ENCODE measurements around the gene LIPE. TPM values are rescaled to one million over a fixed set of nuclear protein-coding genes. Genes with fewer than 3 reads are reported as not detected.
"Not testable (repeated sequence)": the region's sequence is repeated elsewhere in the genome, so short reads cannot be mapped to it uniquely, and the experiment has no call there.

Gene LIPE
- polyA plus RNA-seq, 6 donors from 2014 or later = 7.2 to 16.5 (median 11.6) TPM

DNA sequence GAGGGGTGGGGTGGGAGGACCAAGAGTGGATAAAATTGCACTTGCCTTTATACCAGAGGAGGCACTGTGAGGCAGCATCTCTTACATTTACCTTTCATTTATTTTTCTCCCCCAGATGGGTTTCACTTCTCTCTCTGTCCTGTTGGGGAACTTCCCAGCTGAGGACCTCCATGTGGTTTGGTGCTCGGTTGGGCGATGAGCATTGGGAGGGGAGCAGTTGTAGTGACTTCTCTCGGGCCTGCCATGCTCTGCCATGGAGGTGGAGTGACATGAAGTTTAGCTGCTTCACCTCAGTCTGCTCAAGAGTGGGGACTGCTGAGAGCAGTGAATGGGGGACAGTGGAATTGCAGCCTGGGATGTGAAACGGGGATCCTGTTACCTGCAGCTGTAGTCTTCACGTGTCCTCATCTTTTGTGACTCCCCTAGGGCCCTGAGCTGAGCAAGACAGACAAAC, 38.7 kb upstream of the LIPE start:
- peak overlapping the region in 7 of 8 donors; percentile 58 to 91 (median 74) for H3K4me3 Mint-ChIP-seq
- peaks cover 38 to 69% (median 46%) of the 10 kb centered on the region in 3 donors for H3K4me1 Mint-ChIP-seq
- ATAC-seq (ENCODE audit: low read depth in 2 of 2) = peak; percentile 98
- H3K36me3 Mint-ChIP-seq = no peaks in the 10 kb centered on the region
- H3K27ac Mint-ChIP-seq = peak overlapping the region; percentile 11 to 95 (median 92)
- no peaks in the 10 kb centered on the region for H3K27me3 Mint-ChIP-seq
- H3K9me3 Mint-ChIP-seq = no peaks in the 10 kb centered on the region
- peak; percentile 84 for DNase-seq

DNA sequence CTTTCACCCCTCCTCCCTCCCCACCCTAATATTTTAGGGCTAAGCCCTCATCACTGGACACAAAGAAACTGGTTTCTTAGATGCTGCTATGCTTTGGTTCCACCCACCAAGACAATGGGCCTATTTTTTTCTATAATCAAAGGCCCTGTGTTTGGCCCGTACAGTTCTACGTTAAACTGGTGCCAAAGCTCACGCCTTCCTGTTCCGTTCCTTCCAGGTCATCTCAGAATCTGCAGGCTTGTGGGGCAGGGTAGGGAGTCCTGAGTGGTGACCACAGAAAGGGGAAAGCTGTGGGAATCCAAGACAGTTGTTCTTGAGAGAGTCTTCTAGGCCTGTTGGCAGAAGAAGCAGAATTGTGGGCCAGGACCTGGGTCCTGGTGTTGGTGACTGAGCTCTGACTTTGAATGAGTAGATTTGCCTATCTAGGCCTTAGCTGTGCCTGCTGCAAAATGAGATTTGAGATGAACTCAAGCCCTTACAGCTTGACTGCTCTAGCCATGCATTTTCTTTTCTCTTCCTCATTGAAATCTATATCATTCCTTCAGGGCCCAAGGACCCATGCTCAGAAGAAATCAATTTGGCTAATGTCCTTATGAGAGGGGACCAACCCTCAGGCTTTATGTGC, 34.6 kb upstream of the LIPE start:
- H3K9me3 Mint-ChIP-seq = no peaks in the 10 kb centered on the region
- no peaks in the 10 kb centered on the region for H3K27me3 Mint-ChIP-seq
- no peak overlapping the region for H3K4me3 Mint-ChIP-seq
- H3K36me3 Mint-ChIP-seq = no peaks in the 10 kb centered on the region
- no peak for ATAC-seq (ENCODE audit: low read depth in 2 of 2)
- DNase-seq = no peak
- peak overlapping the region in 1 of 6 donors; percentile 56 for H3K27ac Mint-ChIP-seq
- H3K4me1 Mint-ChIP-seq = peaks cover 28 to 46% (median 29%) of the 10 kb centered on the region in 3 donors

DNA sequence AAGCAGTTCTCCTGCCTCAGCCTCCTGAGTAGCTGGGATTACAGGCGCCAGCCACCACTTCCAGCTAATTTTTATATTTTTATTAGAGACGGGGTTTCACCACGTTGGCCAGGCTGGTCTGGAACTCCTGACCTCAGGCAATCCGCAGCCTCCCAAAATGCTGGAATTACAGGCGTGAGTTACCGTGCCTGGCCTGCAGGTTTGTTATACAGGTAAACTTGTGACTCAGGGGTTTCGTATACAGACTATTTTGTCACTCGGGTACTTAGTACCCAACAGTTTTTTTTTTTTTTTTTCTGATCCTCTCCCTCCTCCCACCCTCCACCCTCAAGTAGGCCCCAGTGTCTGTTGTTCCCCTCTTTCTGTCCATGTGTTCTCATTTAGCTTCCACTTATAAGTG, 34.0 kb upstream of the LIPE start:
- H3K9me3 Mint-ChIP-seq = not testable (repeated sequence)

DNA sequence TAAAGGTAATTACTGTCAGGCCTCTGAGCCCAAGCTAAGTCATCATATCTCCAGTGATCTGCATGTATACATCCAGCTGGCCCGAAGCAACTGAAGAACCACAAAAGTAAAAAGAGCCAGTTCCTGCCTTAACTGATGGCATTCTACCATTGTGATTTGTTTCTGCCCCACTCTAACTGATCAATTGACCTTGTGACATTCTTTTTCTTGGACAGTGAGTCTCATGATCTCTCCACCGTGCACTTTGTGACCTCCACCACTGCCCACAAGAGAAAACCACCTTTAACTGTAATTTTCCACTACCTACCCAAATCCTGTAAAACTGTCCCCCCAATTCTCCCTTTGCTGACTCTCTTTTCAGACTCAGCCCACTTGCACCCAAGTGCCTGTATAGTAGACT, 32.7 kb upstream of the LIPE start:
- Mint-ChIP-seq H3K27me3 (no peaks in the 10 kb centered on the region), H3K9me3 (no peaks in the 10 kb centered on the region), H3K4me1 (peaks cover 21 to 32% (median 24%) of the 10 kb centered on the region in 3 donors), H3K27ac (peak overlapping the region in 1 of 6 donors; percentile 4), H3K4me3 (no peak overlapping the region), H3K36me3 (no peaks in the 10 kb centered on the region)
- DNase-seq (no peak), ATAC-seq (ENCODE audit: low read depth in 2 of 2) (no peak)

More for the DNA sequence above, 34.0 kb upstream of the LIPE start:
- H3K36me3 Mint-ChIP-seq; H3K27me3 Mint-ChIP-seq; H3K4me3 Mint-ChIP-seq; ATAC-seq (ENCODE audit: low read depth in 2 of 2); DNase-seq; H3K27ac Mint-ChIP-seq: not testable (repeated sequence)
- H3K4me1 Mint-ChIP-seq = peaks cover 22 to 40% (median 27%) of the 10 kb centered on the region in 3 donors

DNA sequence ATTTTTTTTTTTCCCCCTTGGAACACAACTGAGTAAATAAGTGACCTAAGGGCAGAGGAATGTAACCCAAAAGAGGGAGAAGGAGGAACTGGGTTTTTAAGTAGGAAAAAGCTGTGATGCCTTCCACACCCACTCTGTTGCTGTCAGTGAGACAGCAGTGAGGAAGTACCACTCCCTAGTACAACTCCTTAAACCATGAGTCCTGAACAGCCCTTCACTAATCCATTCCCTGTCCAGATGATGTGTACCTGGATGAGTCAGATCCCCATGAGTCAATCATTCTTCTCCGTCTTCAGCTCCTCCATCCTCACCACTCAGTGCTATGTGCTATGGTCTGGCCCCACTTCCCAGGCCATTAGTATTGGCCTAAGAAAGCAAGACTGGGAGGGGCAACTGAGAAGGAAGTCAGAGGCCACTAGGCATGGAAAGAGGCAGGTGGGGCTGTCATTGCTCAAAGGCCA, 28.5 kb upstream of the LIPE start:
- no peaks in the 10 kb centered on the region for H3K36me3 Mint-ChIP-seq

DNA sequence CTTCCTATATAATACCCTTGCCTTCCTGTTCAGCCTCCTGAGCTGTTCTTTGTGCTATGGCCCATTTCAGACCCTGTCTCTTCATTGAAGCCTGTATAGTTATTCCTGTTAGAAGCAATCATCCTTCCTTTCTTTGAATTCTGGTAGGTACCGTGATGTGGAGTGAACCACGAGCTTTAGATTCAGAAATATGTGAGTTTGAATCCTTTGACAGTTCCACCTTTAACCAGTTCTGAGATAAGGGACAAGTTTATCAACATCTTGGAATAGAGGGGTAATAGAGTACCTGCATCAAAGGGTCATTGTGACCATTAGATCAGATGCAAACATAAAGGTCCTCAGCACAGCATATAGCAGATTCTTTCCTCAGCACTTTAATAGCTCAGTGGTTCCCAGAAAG, 27.9 kb upstream of the LIPE start:
- no peak overlapping the region for H3K4me3 Mint-ChIP-seq
- peaks cover 10 to 26% (median 22%) of the 10 kb centered on the region in 3 donors for H3K4me1 Mint-ChIP-seq
- peak overlapping the region in 1 of 6 donors; percentile 45 for H3K27ac Mint-ChIP-seq
- ATAC-seq (ENCODE audit: low read depth in 2 of 2) (no peak), DNase-seq (no peak)
- H3K36me3 Mint-ChIP-seq = no peaks in the 10 kb centered on the region
- H3K9me3 Mint-ChIP-seq = no peaks in the 10 kb centered on the region
- H3K27me3 Mint-ChIP-seq = peaks cover 0 to 9% (median 8%) of the 10 kb centered on the region in 3 donors

More for the DNA sequence above, 28.5 kb upstream of the LIPE start:
- DNase-seq = no peak
- Mint-ChIP-seq H3K4me3 (peak overlapping the region in 3 of 8 donors; percentile 11 to 23 (median 20)), H3K27ac (peak overlapping the region in 2 of 6 donors; percentile 63), H3K9me3 (no peaks in the 10 kb centered on the region), H3K4me1 (peaks cover 10 to 26% (median 22%) of the 10 kb centered on the region in 3 donors), H3K27me3 (peaks cover 0 to 9% (median 8%) of the 10 kb centered on the region in 3 donors)
- no peak for ATAC-seq (ENCODE audit: low read depth in 2 of 2)

DNA sequence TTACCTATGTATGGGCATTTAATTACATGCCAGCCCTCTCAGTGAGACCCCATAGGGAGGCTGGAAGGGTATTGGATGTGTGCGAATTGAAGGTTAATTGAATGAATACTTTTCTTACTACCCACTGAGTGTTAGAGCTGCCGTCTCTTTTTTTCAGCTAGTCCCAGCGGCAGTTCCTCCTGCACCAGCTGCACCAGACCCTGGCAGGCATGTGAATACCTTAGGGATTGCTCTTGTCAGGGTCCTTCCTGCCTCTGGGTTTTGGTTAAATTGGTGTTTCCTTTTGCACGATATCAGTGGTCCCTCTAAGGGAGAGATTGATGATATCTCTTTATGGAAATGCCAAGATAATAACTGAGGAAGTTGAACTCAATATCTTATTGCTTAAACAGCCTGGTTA, 25.4 kb upstream of the LIPE start:
- peaks cover 0 to 9% (median 8%) of the 10 kb centered on the region in 3 donors for H3K27me3 Mint-ChIP-seq
- ATAC-seq (ENCODE audit: low read depth in 2 of 2) = no peak
- DNase-seq = no peak
- peaks cover 10 to 26% (median 22%) of the 10 kb centered on the region in 3 donors for H3K4me1 Mint-ChIP-seq
- H3K4me3 Mint-ChIP-seq = no peak overlapping the region
- no peaks in the 10 kb centered on the region for H3K9me3 Mint-ChIP-seq
- peak overlapping the region in 1 of 6 donors; percentile 4 for H3K27ac Mint-ChIP-seq
- no peaks in the 10 kb centered on the region for H3K36me3 Mint-ChIP-seq

DNA sequence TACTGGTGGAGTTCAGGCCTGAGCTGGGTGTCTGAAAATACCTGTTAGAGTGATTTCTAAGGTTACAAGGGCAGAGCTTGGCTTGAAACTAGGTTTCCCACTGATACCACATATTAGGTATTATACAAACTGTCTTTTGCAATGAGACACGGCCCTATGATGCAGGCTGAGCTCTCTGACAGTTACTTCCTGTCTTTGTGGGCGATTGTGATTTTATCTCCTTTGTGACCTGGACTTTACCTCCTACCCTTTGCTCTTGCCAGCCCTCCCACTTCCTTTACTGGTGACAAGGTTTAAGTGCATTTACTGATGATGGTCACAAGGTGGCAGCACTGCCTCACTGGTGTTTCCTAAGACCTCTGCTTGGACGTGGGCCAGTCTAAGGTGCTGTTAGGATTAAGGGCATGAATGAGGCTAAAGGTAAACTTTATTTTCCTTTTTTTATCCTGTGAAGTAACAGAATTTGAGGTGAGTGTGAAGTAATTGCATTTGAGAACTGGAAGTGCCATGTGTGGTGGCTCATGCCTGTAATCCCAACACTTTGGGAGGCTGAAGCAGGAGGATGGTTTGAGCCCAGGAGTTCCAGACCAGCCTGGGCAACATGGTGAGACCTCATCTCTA, 23.2 kb upstream of the LIPE start:
- Mint-ChIP-seq H3K27ac (no peak overlapping the region), H3K27me3 (peaks cover 0 to 9% (median 8%) of the 10 kb centered on the region in 3 donors), H3K9me3 (no peaks in the 10 kb centered on the region), H3K4me3 (no peak overlapping the region), H3K36me3 (no peaks in the 10 kb centered on the region), H3K4me1 (peaks cover 4 to 16% (median 14%) of the 10 kb centered on the region in 3 donors)
- peak; percentile 91 to 94 for ATAC-seq (ENCODE audit: low read depth in 2 of 2)
- peak; percentile 69 for DNase-seq

DNA sequence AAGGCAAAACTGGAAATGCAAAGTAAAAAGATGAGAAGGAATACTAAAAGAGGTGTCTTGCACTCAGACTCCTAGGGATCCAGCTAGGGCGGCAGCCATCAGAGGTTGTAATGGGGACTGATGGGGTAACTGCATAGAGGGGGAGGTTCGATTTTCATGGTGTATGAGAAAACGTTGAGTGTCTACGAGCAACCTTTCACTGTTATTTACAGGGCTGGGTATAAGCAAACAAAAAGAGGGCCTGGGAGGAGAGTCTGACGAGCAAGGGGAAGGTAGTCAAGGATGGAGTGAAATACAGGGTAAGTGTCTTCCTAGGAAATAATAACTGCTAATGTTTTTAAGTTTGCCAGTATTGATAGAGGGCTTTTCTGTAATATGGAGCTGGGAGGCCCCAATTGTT, 21.1 kb upstream of the LIPE start:
- not testable (repeated sequence) for H3K9me3 Mint-ChIP-seq; H3K36me3 Mint-ChIP-seq; DNase-seq; H3K27ac Mint-ChIP-seq; H3K4me3 Mint-ChIP-seq; ATAC-seq (ENCODE audit: low read depth in 2 of 2)
- Mint-ChIP-seq H3K4me1 (peaks cover 4 to 16% (median 13%) of the 10 kb centered on the region in 3 donors), H3K27me3 (peaks cover 0 to 16% (median 15%) of the 10 kb centered on the region in 3 donors)

DNA sequence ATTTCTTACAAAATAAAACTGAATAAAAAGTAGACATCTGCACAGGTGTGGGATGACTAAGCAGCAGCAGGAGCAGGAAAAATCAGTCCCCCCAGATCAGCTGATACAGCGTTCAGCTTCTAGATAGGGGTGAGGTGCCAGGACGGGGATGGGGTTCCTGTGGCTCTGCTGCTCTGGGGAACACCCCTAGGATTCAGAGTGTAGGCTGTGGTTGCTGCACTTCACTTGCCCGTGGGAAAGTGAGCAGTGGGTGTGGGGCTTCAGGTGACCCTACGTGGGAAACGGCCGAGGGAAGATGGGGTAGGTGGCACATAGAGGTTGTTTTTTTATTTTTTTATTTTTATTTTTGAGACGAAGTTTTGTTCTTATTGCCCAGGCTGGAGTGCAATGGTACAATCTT, 18.8 kb upstream of the LIPE start:
- ATAC-seq (ENCODE audit: low read depth in 2 of 2) (no peak), DNase-seq (no peak)
- H3K4me1 Mint-ChIP-seq = no peaks in the 10 kb centered on the region
- H3K9me3 Mint-ChIP-seq = no peaks in the 10 kb centered on the region
- peaks cover 4 to 12% (median 12%) of the 10 kb centered on the region in 3 donors for H3K27me3 Mint-ChIP-seq
- H3K4me3 Mint-ChIP-seq = no peak overlapping the region
- no peaks in the 10 kb centered on the region for H3K36me3 Mint-ChIP-seq
- H3K27ac Mint-ChIP-seq = no peak overlapping the region

DNA sequence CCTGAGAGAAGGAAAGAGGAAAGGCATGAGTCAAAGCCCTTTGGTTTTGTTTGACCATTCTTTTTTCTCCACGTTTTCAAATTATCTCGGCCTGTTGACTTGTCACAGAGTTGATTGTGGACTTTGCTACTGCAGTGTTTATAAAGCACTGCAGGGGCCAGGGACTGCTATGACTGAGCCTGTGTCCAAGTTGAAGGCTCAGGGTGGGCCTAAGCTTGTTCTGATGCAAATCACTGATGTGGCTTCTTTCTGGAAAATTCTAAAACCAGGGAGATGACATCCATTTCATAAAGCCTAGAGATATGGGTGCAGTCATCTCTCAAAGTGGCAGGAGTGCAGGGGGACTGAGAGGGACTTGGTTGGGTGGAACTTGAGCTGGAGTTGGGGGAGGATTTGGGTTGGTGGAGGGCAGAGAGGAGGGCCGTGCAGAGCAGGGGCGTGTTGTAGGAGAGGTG, 16.8 kb upstream of the LIPE start:
- DNase-seq (no peak), ATAC-seq (ENCODE audit: low read depth in 2 of 2) (no peak)
- Mint-ChIP-seq H3K9me3 (no peaks in the 10 kb centered on the region), H3K27ac (no peak overlapping the region), H3K27me3 (peaks cover 5 to 18% (median 17%) of the 10 kb centered on the region in 3 donors), H3K36me3 (no peaks in the 10 kb centered on the region), H3K4me3 (no peak overlapping the region), H3K4me1 (peaks cover 0 to 6% (median 5%) of the 10 kb centered on the region in 3 donors)

DNA sequence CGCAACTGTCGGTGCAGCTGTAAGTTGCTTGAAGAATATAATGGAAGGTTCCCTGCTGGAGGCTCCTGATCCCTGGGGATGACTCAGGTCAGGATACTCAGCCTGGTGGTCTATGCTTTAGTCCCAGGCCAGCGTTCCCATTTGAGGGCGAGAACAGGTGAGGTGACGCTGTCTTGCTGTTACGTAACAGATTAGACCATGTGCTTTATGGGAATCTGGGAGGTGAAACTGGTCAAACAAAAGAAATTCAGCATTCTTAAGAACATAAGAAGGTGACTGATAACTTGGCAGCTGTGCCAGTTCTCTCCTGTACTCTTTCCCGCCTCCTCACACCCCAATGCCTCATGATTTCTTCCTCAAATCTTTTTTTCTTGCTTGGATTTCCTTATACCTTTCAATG, 15.6 kb upstream of the LIPE start, which contains the start of gene CXCL17:
CXCL17 (minus strand) TSS at position 114 of the 400 bp plus-strand sequence. CDS start 114 bp downstream, outside the sequence.
- no peaks in the 10 kb centered on the region for H3K36me3 Mint-ChIP-seq
- H3K4me3 Mint-ChIP-seq = no peak within 1 kb of the TSS
- H3K27me3 Mint-ChIP-seq = peaks cover 5 to 18% (median 17%) of the 10 kb centered on the region in 3 donors
- DNase-seq (no peak), ATAC-seq (ENCODE audit: low read depth in 2 of 2) (no peak)
- H3K9me3 Mint-ChIP-seq = no peaks in the 10 kb centered on the region
- H3K27ac Mint-ChIP-seq = no peak within 1 kb of the TSS
- H3K4me1 Mint-ChIP-seq = peaks cover 5 to 11% (median 9%) of the 10 kb centered on the region in 3 donors

DNA sequence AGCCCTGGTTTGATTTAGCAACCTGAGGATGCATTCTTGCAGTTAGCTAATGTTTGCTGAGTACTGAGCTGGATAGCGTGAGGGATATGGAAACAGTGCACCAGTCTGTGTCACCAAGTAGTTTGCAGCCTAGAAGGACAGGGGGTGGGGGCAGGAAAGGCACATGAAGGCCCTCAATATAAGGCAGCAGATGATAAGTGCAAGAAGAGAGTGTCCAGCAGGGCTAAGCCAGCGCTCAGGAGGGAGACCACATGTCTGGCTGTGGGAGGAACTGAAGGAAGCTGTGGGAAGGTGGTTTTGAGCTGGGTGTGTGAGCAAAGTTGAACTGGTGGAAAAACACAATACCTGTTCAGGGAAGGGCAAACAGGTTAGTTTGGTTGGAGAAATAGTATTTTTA, 13.9 kb upstream of the LIPE start:
- Mint-ChIP-seq H3K36me3 (no peaks in the 10 kb centered on the region), H3K9me3 (no peaks in the 10 kb centered on the region), H3K4me1 (peaks cover 5 to 11% (median 9%) of the 10 kb centered on the region in 3 donors), H3K4me3 (no peak overlapping the region), H3K27ac (no peak overlapping the region), H3K27me3 (peaks cover 5 to 18% (median 17%) of the 10 kb centered on the region in 3 donors)
- ATAC-seq (ENCODE audit: low read depth in 2 of 2) = no peak
- DNase-seq = no peak
